HepG2 (cell line): ENCODE measurements around the gene MYCBPAP.

Experiments
- AGO1 ChIP-seq: fragments of 200-400 bp; formaldehyde crosslinking; IDR thresholded peaks from 2 replicates; pipeline ENCODE4 v1.6.1; 2017; ENCODE audit warnings: mild to moderate bottlenecking, low read depth, low read length, moderate library complexity; ENCODE audit not compliant: poor library complexity, severe bottlenecking
- AKNA ChIP-seq: sonication (generic); formaldehyde crosslinking; IDR thresholded peaks from 2 replicates; pipeline ENCODE4 v1.4.0; 2020; ENCODE audit warnings: missing genetic modification reagents, borderline replicate concordance
- ELF4 ChIP-seq: sonication (generic); formaldehyde crosslinking; IDR thresholded peaks from 2 replicates; pipeline ENCODE4 v1.5.0; 2020; ENCODE audit warnings: missing genetic modification reagents, mild to moderate bottlenecking, moderate library complexity, borderline replicate concordance
- KLF13 ChIP-seq: sonication (generic); formaldehyde crosslinking; IDR thresholded peaks from 2 replicates; pipeline ENCODE4 v1.4.0; 2020; ENCODE audit warnings: mild to moderate bottlenecking, missing genetic modification reagents
- PRDM10 ChIP-seq: sonication (generic); formaldehyde crosslinking; IDR thresholded peaks from 2 replicates; pipeline ENCODE4 v1.4.0; 2020; ENCODE audit warnings: low read depth, missing genetic modification reagents
- SUZ12 ChIP-seq: fragments of 150-350 bp; IDR thresholded peaks from 2 replicates; pipeline ENCODE4 v1.6.1; 2014; ENCODE audit warnings: low read depth, low read length
- TARDBP ChIP-seq: sonication (generic); formaldehyde crosslinking; IDR thresholded peaks from 2 replicates; pipeline ENCODE4 v1.8.0; 2022; ENCODE audit warnings: mild to moderate bottlenecking, missing genetic modification reagents
- ZHX2 ChIP-seq, 2 experiments: sonication (generic) in 1 of 2; formaldehyde crosslinking in 1 of 2; IDR thresholded peaks; 2 replicates each; pipeline versions ENCODE4 v1.6.1 to v1.9.0; 2014 to 2022; ENCODE audit warnings: antibody characterized with exemption in 1 of 2, borderline replicate concordance in 1 of 2, inconsistent platforms in 1 of 2, low read depth in 1 of 2, missing genetic modification reagents in 1 of 2

- TF ChIP-seq SUZ12 (no peak), ELF4 (no peak), PRDM10 (CRISPR knock-in tag) (no peak), AGO1 (no peak), KLF13 (CRISPR knock-in tag) (no peak), AKNA (no peak), ZHX2 (IDR thresholded peaks at IDR 0.05; ENCODE audit: low read depth) (no peak), ZHX2 (CRISPR knock-in tag; IDR thresholded peaks at IDR 0.05; ENCODE audit: borderline replicate concordance) (no peak), TARDBP (CRISPR knock-in tag) (no peak)
Observed at GRCh38 chr17:50534979-50535326, 26.7 kb downstream of the MYCBPAP start.
